SK-N-SH (cell line): ENCODE results near the gene ATP8A2. TPM values are rescaled to one million over a fixed set of nuclear protein-coding genes. Genes with fewer than 3 reads are reported as not detected.

Experiments used
- CTCF ChIA-PET: fragments of 300-600, 350-600 bp; formaldehyde crosslinking; extraction: SDS; loops from one replicate; lab custom pipeline; 2021; lab: Yijun Ruan, JAX
- POLR2A ChIA-PET: fragments of 350-600 bp; sonication (Branson Sonifier 250); formaldehyde crosslinking; extraction: SDS; loops from one replicate; lab custom pipeline; 2020; ENCODE audit warnings: antibody characterized with exemption, inconsistent platforms; lab: Yijun Ruan, JAX
- DNase-seq: peaks from one replicate; pipeline ENCODE4 v3.0.0; 2012
- H2AFZ ChIP-seq: fragments of 200-600 bp; sonication (generic); 2 replicates; pipeline ENCODE4 v1.8.1; 2016; ENCODE audit warnings: antibody characterized with exemption, mild to moderate bottlenecking, low read depth
- H3F3A ChIP-seq: fragments of 200-600 bp; sonication (generic); replicated peaks from 2 replicates; pipeline ENCODE3; 2016; ENCODE audit warnings: antibody characterized with exemption, mild to moderate bottlenecking; ENCODE audit not compliant: insufficient read depth
- H3K27ac ChIP-seq, 2 experiments: fragments of 200-500 bp in 1 of 2; fragments of 200-600 bp in 1 of 2; sonication (Bioruptor generic) in 1 of 2; sonication (generic), shearing (Covaris generic) in 1 of 2; 2 replicates each; pipeline versions ENCODE4 v1.5.1 to v1.6.1; 2014 to 2016; ENCODE audit warnings: low read depth in 2 of 2, inconsistent platforms in 1 of 2, low read length in 1 of 2, mild to moderate bottlenecking in 1 of 2, mixed read lengths in 1 of 2
- H3K27me3 ChIP-seq: fragments of 200-600 bp; sonication (generic), shearing (Covaris generic); 2 replicates; pipeline ENCODE4 v1.6.1; 2016; ENCODE audit warnings: mixed run types; ENCODE audit not compliant: insufficient read depth
- H3K36me3 ChIP-seq, 2 experiments: fragments of 200-500 bp in 1 of 2; fragments of 200-600 bp in 1 of 2; sonication (Bioruptor generic) in 1 of 2; sonication (generic) in 1 of 2; replicated peaks in 1 of 2; 2 replicates each; pipeline versions ENCODE3 to v1.5.1; 2014 to 2016; ENCODE audit warnings: low read length in 1 of 2, mild to moderate bottlenecking in 1 of 2; ENCODE audit not compliant: insufficient read depth in 2 of 2, control insufficient read depth in 1 of 2
- H3K4me1 ChIP-seq, 2 experiments: fragments of 200-500 bp in 1 of 2; fragments of 200-600 bp in 1 of 2; sonication (Bioruptor generic) in 1 of 2; sonication (generic), shearing (Covaris generic) in 1 of 2; 2 replicates each; pipeline versions ENCODE4 v1.5.1 to v1.6.1; 2014 to 2016; ENCODE audit warnings: low read depth in 1 of 2, low read length in 1 of 2, mixed run types in 1 of 2; ENCODE audit not compliant: insufficient read depth in 2 of 2, control insufficient read depth in 1 of 2
- H3K4me2 ChIP-seq: fragments of 200-600 bp; sonication (generic), shearing (Covaris generic); 2 replicates; pipeline ENCODE4 v1.6.1; 2017; ENCODE audit warnings: mixed run types
- H3K4me3 ChIP-seq, 2 experiments: fragments of 200-500 bp in 1 of 2; fragments of 200-600 bp in 1 of 2; sonication (Bioruptor generic) in 1 of 2; sonication (generic), shearing (Covaris generic) in 1 of 2; 2 replicates each; pipeline versions ENCODE4 v1.5.1 to v1.8.1; 2014 to 2016; ENCODE audit warnings: low read depth in 2 of 2, inconsistent platforms in 1 of 2, low read length in 1 of 2, mild to moderate bottlenecking in 1 of 2, mixed read lengths in 1 of 2, moderate library complexity in 1 of 2
- H3K79me2 ChIP-seq: fragments of 200-600 bp; sonication (generic); 2 replicates; pipeline ENCODE4 v1.8.1; 2017; ENCODE audit warnings: mild to moderate bottlenecking; ENCODE audit not compliant: insufficient read depth
- H3K9ac ChIP-seq: fragments of 200-600 bp; sonication (generic); 2 replicates; pipeline ENCODE4 v1.6.1; 2017; ENCODE audit warnings: mixed run types
- H3K9me2 ChIP-seq: fragments of 200-600 bp; sonication (generic); 2 replicates; pipeline ENCODE4 v1.6.1; 2017; ENCODE audit warnings: mixed run types
- H3K9me3 ChIP-seq: fragments of 200-600 bp; sonication (generic); 2 replicates; pipeline ENCODE4 v1.6.1; 2017; ENCODE audit warnings: mixed run types, mild to moderate bottlenecking, moderate library complexity
- H4K20me1 ChIP-seq: fragments of 200-600 bp; sonication (generic); 2 replicates; pipeline ENCODE4 v1.6.1; 2017; ENCODE audit warnings: mild to moderate bottlenecking, mixed run types; ENCODE audit not compliant: insufficient read depth
- CTCF ChIP-seq: fragments of 200-600 bp; sonication (generic); IDR thresholded peaks from 2 replicates; pipeline ENCODE4 v1.6.1; 2017; ENCODE audit warnings: antibody characterized with exemption, mild to moderate bottlenecking, moderate library complexity
- EZH2phosphoT487 ChIP-seq: fragments of 200-600 bp; sonication (generic); IDR thresholded peaks from 2 replicates; pipeline ENCODE4 v1.6.1; 2017; ENCODE audit warnings: low read depth, mixed run types, mild to moderate bottlenecking, antibody characterized with exemption, moderate library complexity, borderline replicate concordance
- FOSL2 ChIP-seq: IDR thresholded peaks from 2 replicates; pipeline ENCODE4 v1.4.0; 2012; ENCODE audit warnings: low read depth, mild to moderate bottlenecking, moderate library complexity, borderline replicate concordance
- FOXM1 ChIP-seq: IDR thresholded peaks from 2 replicates; pipeline ENCODE4 v1.4.0; 2012; ENCODE audit warnings: low read depth, mild to moderate bottlenecking
- GABPA ChIP-seq: IDR thresholded peaks from 2 replicates; pipeline ENCODE4 v1.4.0; 2012; ENCODE audit warnings: low read depth, mild to moderate bottlenecking
- GATA2 ChIP-seq: sonication (generic); formaldehyde crosslinking; IDR thresholded peaks from 2 replicates; pipeline ENCODE4 v1.5.0; 2020; ENCODE audit warnings: mild to moderate bottlenecking, missing genetic modification reagents
- JUND ChIP-seq: IDR thresholded peaks from 2 replicates; pipeline ENCODE4 v1.4.0; 2012
- MAX ChIP-seq: IDR thresholded peaks from 2 replicates; pipeline ENCODE4 v1.4.0; 2012; ENCODE audit warnings: low read depth
- PBX3 ChIP-seq: IDR thresholded peaks from 2 replicates; pipeline ENCODE4; 2012
- POLR2AphosphoS5 ChIP-seq: IDR thresholded peaks from 2 replicates; pipeline ENCODE4 v1.6.1; 2012; ENCODE audit warnings: low read depth, low read length
- RAD21 ChIP-seq: IDR thresholded peaks from 2 replicates; pipeline ENCODE4 v1.6.1; 2012; ENCODE audit warnings: mild to moderate bottlenecking, low read length
- RCOR1 ChIP-seq: fragments of 150-350 bp; IDR thresholded peaks from 2 replicates; pipeline ENCODE4 v1.6.1; 2017; ENCODE audit warnings: antibody characterized with exemption, low read length
- RFX5 ChIP-seq: IDR thresholded peaks from 2 replicates; pipeline ENCODE4 v1.6.1; 2012; ENCODE audit warnings: mild to moderate bottlenecking, improper control_type of control experiment, low read length
- RXRA ChIP-seq: IDR thresholded peaks from 2 replicates; pipeline ENCODE4 v1.4.0; 2012; ENCODE audit warnings: low read depth, mild to moderate bottlenecking, borderline replicate concordance
- SMC3 ChIP-seq: IDR thresholded peaks from 2 replicates; pipeline ENCODE4 v1.6.1; 2012; ENCODE audit warnings: low read depth, low read length, improper control_type of control experiment
- TAF1 ChIP-seq: IDR thresholded peaks from 2 replicates; pipeline ENCODE4 v1.6.1; 2012; ENCODE audit warnings: low read depth, mild to moderate bottlenecking, low read length, moderate library complexity, borderline replicate concordance
- TCF12 ChIP-seq: IDR thresholded peaks from 2 replicates; pipeline ENCODE4 v1.4.0; 2012
- TEAD4 ChIP-seq: IDR thresholded peaks from 2 replicates; pipeline ENCODE4 v1.4.0; 2012; ENCODE audit warnings: mild to moderate bottlenecking, borderline replicate concordance; ENCODE audit not compliant: insufficient read depth
- USF2 ChIP-seq: fragments of 150-350 bp; IDR thresholded peaks from 2 replicates; pipeline ENCODE4 v1.6.1; 2017; ENCODE audit warnings: antibody characterized with exemption, low read length, low read depth, borderline replicate concordance
- YY1 ChIP-seq: IDR thresholded peaks from 2 replicates; pipeline ENCODE4 v1.4.0; 2012; ENCODE audit warnings: low read depth, mild to moderate bottlenecking
- WGBS: methylation state at CpG from one replicate; pipeline ENCODE4 v1.1.6; 2017; ENCODE audit warnings: low lambda C conversion rate; 5-methylcytosine and 5-hydroxymethylcytosine counted together
- polyA plus RNA-seq, 3 experiments: library from polyadenylated mRNA; depleted of rRNA; stranded (reverse); fragments of >200 nt; gene quantifications; 2 replicates each; pipeline ENCODE4 v1.2.3, GENCODE V29; 2012

ATP8A2 gene
- polyA plus RNA-seq, 1 of the 3 experiments (the other 2 are of a cell fraction): 0.02 TPM

GRCh38 chr13:25649001-25649633, 277.3 kb downstream of the ATP8A2 start:
- no peak overlapping the region for H3K27ac ChIP-seq
- no peak overlapping the region for H3K4me3 ChIP-seq
- H3K9me2 ChIP-seq: no peaks in the 10 kb centered on the region
- TF ChIP-seq RCOR1: no peak
- no peak for TF ChIP-seq CTCF
- TF ChIP-seq TEAD4: no peak
- no peak for TF ChIP-seq TAF1
- TF ChIP-seq SMC3: no peak
- TF ChIP-seq RXRA: no peak
- TF ChIP-seq JUND: no peak
- TF ChIP-seq YY1: no peak
- no peak for TF ChIP-seq RFX5
- TF ChIP-seq EZH2phosphoT487: no peak
- no peak for TF ChIP-seq GABPA
- TF ChIP-seq FOXM1: no peak
- TF ChIP-seq TCF12: no peak
- no peak for TF ChIP-seq MAX
- no peak for TF ChIP-seq PBX3
- TF ChIP-seq FOSL2: no peak
- TF ChIP-seq RAD21: no peak
- no peak for TF ChIP-seq GATA2 (CRISPR knock-in tag)
- no peak for TF ChIP-seq POLR2AphosphoS5
- no peak for TF ChIP-seq USF2
- H3K9ac ChIP-seq: no peak overlapping the region
- H3K27me3 ChIP-seq: no peaks in the 10 kb centered on the region
- no peaks in the 10 kb centered on the region for H3K36me3 ChIP-seq
- no peaks in the 10 kb centered on the region for H3K79me2 ChIP-seq
- no peaks in the 10 kb centered on the region for H3F3A ChIP-seq
- H2AFZ ChIP-seq: no peak overlapping the region
- no peaks in the 10 kb centered on the region for H4K20me1 ChIP-seq
- ChIA-PET POLR2A (interaction anchor here (0.7 kb wide), 1 partner anchor 9 kb away, joined by 3 read pairs; no protein-coding TSS in a partner anchor), CTCF (no interaction called here)
- no peaks in the 10 kb centered on the region for H3K4me1 ChIP-seq
- no peak for DNase-seq
- H3K4me2 ChIP-seq: no peak overlapping the region
- H3K9me3 ChIP-seq: no peaks in the 10 kb centered on the region
- 18% methylated on average over 1 of the region's 1 CpG for WGBS
